HepG2 (cell line): ENCODE data around the gene FTSJ1. TPM values are rescaled to one million over a fixed set of nuclear protein-coding genes. Genes with fewer than 3 reads are reported as not detected.
A peak's percentile ranks its signal among the peaks of the same experiment; 100 is the strongest.

Source experiments
- ATAC-seq: fragments of 200-7000 bp; cut with Tn5 transposase; 3 replicates; pipeline ENCODE4 v1.9.1; 2020; ENCODE audit warnings: mild to moderate bottlenecking, moderate library complexity
- BruUV-seq: library from RNA; stranded (reverse); fragments of 400-500 nt; replicated peaks from 2 replicates; lab custom pipeline; 2021; lab: Mats Ljungman, UMichigan
- CTCF ChIA-PET: fragments of 300-600 bp; formaldehyde crosslinking; extraction: SDS; loops from one replicate; lab custom pipeline; 2021; ENCODE audit warnings: low total read pairs, inconsistent platforms, low intra/inter-chr PET ratio; lab: Yijun Ruan, JAX
- POLR2A ChIA-PET: fragments of 350-600 bp; sonication (Branson Sonifier 250); formaldehyde crosslinking; loops from one replicate; lab custom pipeline; 2020; ENCODE audit warnings: antibody characterized with exemption, inconsistent platforms; lab: Yijun Ruan, JAX
- DNase-seq: peaks from one replicate; pipeline ENCODE4 v3.0.0-alpha.2; 2015; ENCODE audit warnings: low spot score
- FAIRE-seq: peaks from 3 replicates; lab custom pipeline; 2011; peaks lifted over from hg19 to GRCh38; lab: Jason Lieb, UNC
- H2AFZ ChIP-seq: one replicate; pipeline ENCODE4 v1.6.1; 2011; ENCODE audit warnings: low read length, inconsistent platforms
- H3K27ac ChIP-seq: fragments of 300-600 bp; 3 replicates; pipeline ENCODE4 v1.8.0; 2011; ENCODE audit warnings: mixed run types, mild to moderate bottlenecking, mixed read lengths, low read length, inconsistent platforms; ENCODE audit not compliant: insufficient read depth; ENCODE audit errors: extremely low read length
- H3K27me3 ChIP-seq, 2 experiments: fragments of 200-600 bp in 1 of 2; 2 replicates in 1 of 2; 3 replicates in 1 of 2; pipeline versions ENCODE4 v1.6.0 to v1.8.0; 2011; ENCODE audit warnings: low read length in 2 of 2, mild to moderate bottlenecking in 2 of 2, moderate library complexity in 2 of 2, inconsistent platforms in 1 of 2; ENCODE audit not compliant: insufficient read depth in 2 of 2, control insufficient read depth in 1 of 2
- H3K36me3 ChIP-seq, 2 experiments: fragments of 200-600 bp in 1 of 2; replicated peaks in 1 of 2; 2 replicates in 1 of 2; 3 replicates in 1 of 2; pipeline versions ENCODE4 v1.5.1 to v1.8.0; 2011; ENCODE audit warnings: low read length in 2 of 2, inconsistent platforms in 1 of 2; ENCODE audit not compliant: insufficient read depth in 2 of 2, control insufficient read depth in 1 of 2
- H3K4me1 ChIP-seq: 2 replicates; pipeline ENCODE4 v1.5.1; 2012; ENCODE audit warnings: low read length, inconsistent platforms; ENCODE audit not compliant: insufficient read depth
- H3K4me2 ChIP-seq: 2 replicates; pipeline ENCODE4 v1.6.0; 2011; ENCODE audit warnings: low read depth, low read length, inconsistent platforms
- H3K4me3 ChIP-seq, 3 experiments: fragments of 200-600 bp in 1 of 3; sonication (generic), shearing (Covaris generic) in 1 of 3; replicated peaks in 1 of 3; 2 replicates each; pipeline ENCODE4 v1.5.1; 2011 to 2016; ENCODE audit warnings: low read length in 3 of 3, inconsistent platforms in 2 of 3, low read depth in 2 of 3, mild to moderate bottlenecking in 2 of 3, control low read depth in 1 of 3, mixed read lengths in 1 of 3; ENCODE audit not compliant: insufficient read depth in 1 of 3
- H3K79me2 ChIP-seq: one replicate; pipeline ENCODE4 v1.6.1; 2011; ENCODE audit warnings: low read length, inconsistent platforms; ENCODE audit not compliant: insufficient read depth
- H3K9ac ChIP-seq: 2 replicates; pipeline ENCODE4 v1.6.0; 2011; ENCODE audit warnings: mild to moderate bottlenecking, low read depth, low read length, inconsistent platforms; ENCODE audit not compliant: insufficient read depth
- H3K9me3 ChIP-seq: 2 replicates; pipeline ENCODE4 v1.5.1; 2012; ENCODE audit warnings: mild to moderate bottlenecking, low read length
- H4K20me1 ChIP-seq: 2 replicates; pipeline ENCODE4 v1.6.0; 2011; ENCODE audit warnings: inconsistent platforms, mild to moderate bottlenecking, low read length, moderate library complexity; ENCODE audit not compliant: insufficient read depth
- MAFF ChIP-seq: IDR thresholded peaks from 2 replicates; pipeline ENCODE4 v1.6.1; 2011; ENCODE audit warnings: low read depth, low read length, improper control_type of control experiment
- MYNN ChIP-seq: sonication (generic); formaldehyde crosslinking; IDR thresholded peaks from 2 replicates; pipeline ENCODE4 v1.4.0; 2020; ENCODE audit warnings: mild to moderate bottlenecking, low read depth, missing genetic modification reagents
- SALL1 ChIP-seq: sonication (generic); formaldehyde crosslinking; IDR thresholded peaks from 2 replicates; pipeline ENCODE4 v1.8.0; 2022; ENCODE audit warnings: mild to moderate bottlenecking, missing genetic modification reagents
- SOX6 ChIP-seq, 2 experiments: fragments of 450-650 bp in 1 of 2; sonication (generic) in 1 of 2; formaldehyde crosslinking in 1 of 2; IDR thresholded peaks; 2 replicates each; pipeline versions ENCODE4 v1.4.0 to v1.6.1; 2017 to 2020; ENCODE audit warnings: antibody characterized with exemption in 1 of 2, mild to moderate bottlenecking in 1 of 2, missing genetic modification reagents in 1 of 2
- XBP1 ChIP-seq: sonication (generic); formaldehyde crosslinking; IDR thresholded peaks from 2 replicates; pipeline ENCODE4 v1.5.0; 2020; ENCODE audit warnings: missing genetic modification reagents
- ZBTB38 ChIP-seq: sonication (generic); formaldehyde crosslinking; IDR thresholded peaks from 2 replicates; pipeline ENCODE4 v1.5.1; 2020; ENCODE audit warnings: mild to moderate bottlenecking, missing genetic modification reagents
- ZNF549 ChIP-seq: sonication (generic); formaldehyde crosslinking; IDR thresholded peaks from 2 replicates; pipeline ENCODE4 v1.5.0; 2020; ENCODE audit warnings: missing genetic modification reagents
- ZNF772 ChIP-seq: sonication (generic); formaldehyde crosslinking; IDR thresholded peaks from 2 replicates; pipeline ENCODE4 v1.5.0; 2020; ENCODE audit warnings: mild to moderate bottlenecking, missing genetic modification reagents
- WGBS: methylation state at CpG from one replicate; pipeline ENCODE4 v1.1.6; 2017; ENCODE audit warnings: low lambda C conversion rate; 5-methylcytosine and 5-hydroxymethylcytosine counted together
- in situ Hi-C: cut with HindIII; loops from 2 replicates; pipeline ENCODE4 v1.10.0; 2017; ENCODE audit warnings: low pct_unique_long_range_greater_than_20kb; ENCODE audit not compliant: extremely low pct_ligation_motif_present
- intact Hi-C: fragments of 100-400 bp; cut with micrococcal nuclease; formaldehyde crosslinking; loops from one replicate; pipeline ENCODE4 v1.10.0; 2022; ENCODE audit not compliant: unreplicated experiment
- polyA plus RNA-seq, 8 experiments: library from polyadenylated mRNA; depleted of rRNA in 3 of 8; stranded (reverse) in 7 of 8; unstranded in 1 of 8; fragments of >200 nt; fragmentation: Illumina TruSeq in 4 of 8; extraction: Trizol in 4 of 8; gene quantifications; 2 replicates each; pipeline versions ENCODE4 v1.2.1 to v1.2.3, GENCODE V29; 2011 to 2016; ENCODE audit warnings: low read depth in 4 of 8, missing spikeins in 1 of 8, mixed read lengths in 1 of 8; ENCODE audit not compliant: insufficient read depth in 1 of 8
- total RNA-seq, 5 experiments: library from RNA; depleted of rRNA; stranded (reverse); fragments of >200 nt; fragmentation: Illumina TruSeq; extraction: Trizol; gene quantifications; 2 replicates each; pipeline ENCODE4 v1.2.3, GENCODE V29; 2016; ENCODE audit warnings: low read depth in 1 of 5
- TF ChIP-seq, protein P1 (sequence below): sonication (generic); formaldehyde crosslinking; IDR thresholded peaks from 2 replicates; pipeline ENCODE4 v1.5.0; 2020; ENCODE audit warnings: mild to moderate bottlenecking, missing genetic modification reagents, moderate library complexity
- TF ChIP-seq, protein P2 (sequence below): sonication (generic); formaldehyde crosslinking; IDR thresholded peaks from 2 replicates; pipeline ENCODE4 v1.8.0; 2023; ENCODE audit warnings: mild to moderate bottlenecking, missing genetic modification reagents
- TF ChIP-seq, protein P3 (sequence below): sonication (generic); formaldehyde crosslinking; IDR thresholded peaks from 2 replicates; pipeline ENCODE4 v1.8.1; 2023; ENCODE audit warnings: mild to moderate bottlenecking, missing genetic modification reagents
- TF ChIP-seq, protein P4 (sequence below): IDR thresholded peaks from 2 replicates; pipeline ENCODE4 v1.6.1; 2012; ENCODE audit warnings: inconsistent platforms
- TF ChIP-seq, protein P5 (sequence below): sonication (generic); formaldehyde crosslinking; IDR thresholded peaks from 2 replicates; pipeline ENCODE4 v1.5.1; 2020; ENCODE audit warnings: mild to moderate bottlenecking, missing genetic modification reagents, moderate library complexity

FTSJ1 gene
- total and polyA plus RNA-seq, 2 of the 13 experiments (the other 11 are each of a cell fraction or from before 2014, with no cell fraction given), result 30.3 to 37.9 TPM

DNA sequence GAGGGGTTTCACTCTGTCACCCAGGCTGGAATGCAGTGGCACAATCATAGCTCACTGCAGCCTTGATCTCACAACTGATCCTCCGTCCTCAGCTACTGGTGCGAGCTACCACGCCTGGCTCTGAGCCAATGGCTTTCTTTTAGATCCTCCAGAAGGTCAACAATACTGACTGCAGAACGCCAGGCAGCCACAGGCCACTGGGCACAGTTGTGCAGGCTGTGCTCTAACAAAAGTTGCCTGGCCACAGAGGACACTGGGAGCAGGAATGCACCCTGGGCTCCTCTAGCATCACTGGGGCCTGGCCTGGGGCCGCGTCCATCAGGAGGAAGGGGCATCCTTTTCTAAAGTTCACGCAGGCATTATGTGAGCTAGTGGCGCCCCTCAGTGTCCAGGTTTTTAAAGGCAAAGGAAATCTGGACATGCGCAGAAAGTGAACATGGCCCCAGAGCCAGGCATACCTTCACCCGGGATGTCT lies 17.9 kb downstream of the FTSJ1 start:
- Histone ChIP-seq H3K4me2 (peak overlapping the region; percentile 60), H3K9ac (no peak overlapping the region), H3K9me3 (no peaks in the 10 kb centered on the region), H3K27ac (no peak overlapping the region), H3K4me3 (no peak overlapping the region), H2AFZ (no peak overlapping the region), H3K36me3 (no peaks in the 10 kb centered on the region), H3K27me3 (no peaks in the 10 kb centered on the region; a peak in 1 of 5 replicates), H3K79me2 (no peaks in the 10 kb centered on the region), H3K4me1 (peaks cover 26% of the 10 kb centered on the region), H4K20me1 (no peaks in the 10 kb centered on the region)
- in situ Hi-C loops, result loop anchor here (5.0 kb wide), 1 partner anchor 412 kb away; no protein-coding TSS in a partner anchor
- ChIA-PET POLR2A (interaction anchor here (1.0 to 2.9 kb wide), 3 partner anchors 24 to 411 kb away, joined by 3 to 16 read pairs (median 4); partner anchors contain the start of gene SLC38A5), CTCF (interaction anchor here (0.8 to 1.3 kb wide), 2 partner anchors 20 to 411 kb away, joined by 3 to 4 read pairs; no protein-coding TSS in a partner anchor)
- DNase-seq (peak; percentile 55), ATAC-seq (peak; percentile 79), FAIRE-seq (peak; percentile 87)
- WGBS, result 4% methylated on average over 4 of the region's 10 CpGs
- no TSS peak for BruUV-seq
- intact Hi-C loops, result loop anchor here (10.0 kb wide), 1 partner anchor 409 kb away; no protein-coding TSS in a partner anchor
- TF ChIP-seq, protein P1, sequence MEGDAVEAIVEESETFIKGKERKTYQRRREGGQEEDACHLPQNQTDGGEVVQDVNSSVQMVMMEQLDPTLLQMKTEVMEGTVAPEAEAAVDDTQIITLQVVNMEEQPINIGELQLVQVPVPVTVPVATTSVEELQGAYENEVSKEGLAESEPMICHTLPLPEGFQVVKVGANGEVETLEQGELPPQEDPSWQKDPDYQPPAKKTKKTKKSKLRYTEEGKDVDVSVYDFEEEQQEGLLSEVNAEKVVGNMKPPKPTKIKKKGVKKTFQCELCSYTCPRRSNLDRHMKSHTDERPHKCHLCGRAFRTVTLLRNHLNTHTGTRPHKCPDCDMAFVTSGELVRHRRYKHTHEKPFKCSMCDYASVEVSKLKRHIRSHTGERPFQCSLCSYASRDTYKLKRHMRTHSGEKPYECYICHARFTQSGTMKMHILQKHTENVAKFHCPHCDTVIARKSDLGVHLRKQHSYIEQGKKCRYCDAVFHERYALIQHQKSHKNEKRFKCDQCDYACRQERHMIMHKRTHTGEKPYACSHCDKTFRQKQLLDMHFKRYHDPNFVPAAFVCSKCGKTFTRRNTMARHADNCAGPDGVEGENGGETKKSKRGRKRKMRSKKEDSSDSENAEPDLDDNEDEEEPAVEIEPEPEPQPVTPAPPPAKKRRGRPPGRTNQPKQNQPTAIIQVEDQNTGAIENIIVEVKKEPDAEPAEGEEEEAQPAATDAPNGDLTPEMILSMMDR, result peak; percentile 83
- TF ChIP-seq ZNF772 (CRISPR knock-in tag) (no peak), MAFF (no peak), XBP1 (CRISPR knock-in tag) (no peak), SALL1 (CRISPR knock-in tag) (peak; percentile 34; the same call in 1 of the 2 replicates), ZBTB38 (CRISPR knock-in tag) (no peak), MYNN (CRISPR knock-in tag) (no peak), SOX6 (IDR thresholded peaks at IDR 0.05) (no peak), SOX6 (CRISPR knock-in tag; IDR thresholded peaks at IDR 0.05) (peak; percentile 12; the same call in 1 of the 2 replicates), ZNF549 (CRISPR knock-in tag) (no peak)
- TF ChIP-seq, protein P2, sequence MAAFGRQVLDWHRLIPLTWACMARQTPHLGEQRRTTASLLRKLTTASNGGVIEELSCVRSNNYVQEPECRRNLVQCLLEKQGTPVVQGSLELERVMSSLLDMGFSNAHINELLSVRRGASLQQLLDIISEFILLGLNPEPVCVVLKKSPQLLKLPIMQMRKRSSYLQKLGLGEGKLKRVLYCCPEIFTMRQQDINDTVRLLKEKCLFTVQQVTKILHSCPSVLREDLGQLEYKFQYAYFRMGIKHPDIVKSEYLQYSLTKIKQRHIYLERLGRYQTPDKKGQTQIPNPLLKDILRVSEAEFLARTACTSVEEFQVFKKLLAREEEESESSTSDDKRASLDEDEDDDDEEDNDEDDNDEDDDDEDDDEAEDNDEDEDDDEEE, result no peak
- TF ChIP-seq, protein P3, sequence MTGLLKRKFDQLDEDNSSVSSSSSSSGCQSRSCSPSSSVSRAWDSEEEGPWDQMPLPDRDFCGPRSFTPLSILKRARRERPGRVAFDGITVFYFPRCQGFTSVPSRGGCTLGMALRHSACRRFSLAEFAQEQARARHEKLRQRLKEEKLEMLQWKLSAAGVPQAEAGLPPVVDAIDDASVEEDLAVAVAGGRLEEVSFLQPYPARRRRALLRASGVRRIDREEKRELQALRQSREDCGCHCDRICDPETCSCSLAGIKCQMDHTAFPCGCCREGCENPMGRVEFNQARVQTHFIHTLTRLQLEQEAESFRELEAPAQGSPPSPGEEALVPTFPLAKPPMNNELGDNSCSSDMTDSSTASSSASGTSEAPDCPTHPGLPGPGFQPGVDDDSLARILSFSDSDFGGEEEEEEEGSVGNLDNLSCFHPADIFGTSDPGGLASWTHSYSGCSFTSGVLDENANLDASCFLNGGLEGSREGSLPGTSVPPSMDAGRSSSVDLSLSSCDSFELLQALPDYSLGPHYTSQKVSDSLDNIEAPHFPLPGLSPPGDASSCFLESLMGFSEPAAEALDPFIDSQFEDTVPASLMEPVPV (CRISPR knock-in tag), result no peak
- TF ChIP-seq, protein P4, sequence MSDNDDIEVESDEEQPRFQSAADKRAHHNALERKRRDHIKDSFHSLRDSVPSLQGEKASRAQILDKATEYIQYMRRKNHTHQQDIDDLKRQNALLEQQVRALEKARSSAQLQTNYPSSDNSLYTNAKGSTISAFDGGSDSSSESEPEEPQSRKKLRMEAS, result 0 out of 2 replicates have a peak, but pooled peaks have one; percentile 17
- TF ChIP-seq, protein P5, sequence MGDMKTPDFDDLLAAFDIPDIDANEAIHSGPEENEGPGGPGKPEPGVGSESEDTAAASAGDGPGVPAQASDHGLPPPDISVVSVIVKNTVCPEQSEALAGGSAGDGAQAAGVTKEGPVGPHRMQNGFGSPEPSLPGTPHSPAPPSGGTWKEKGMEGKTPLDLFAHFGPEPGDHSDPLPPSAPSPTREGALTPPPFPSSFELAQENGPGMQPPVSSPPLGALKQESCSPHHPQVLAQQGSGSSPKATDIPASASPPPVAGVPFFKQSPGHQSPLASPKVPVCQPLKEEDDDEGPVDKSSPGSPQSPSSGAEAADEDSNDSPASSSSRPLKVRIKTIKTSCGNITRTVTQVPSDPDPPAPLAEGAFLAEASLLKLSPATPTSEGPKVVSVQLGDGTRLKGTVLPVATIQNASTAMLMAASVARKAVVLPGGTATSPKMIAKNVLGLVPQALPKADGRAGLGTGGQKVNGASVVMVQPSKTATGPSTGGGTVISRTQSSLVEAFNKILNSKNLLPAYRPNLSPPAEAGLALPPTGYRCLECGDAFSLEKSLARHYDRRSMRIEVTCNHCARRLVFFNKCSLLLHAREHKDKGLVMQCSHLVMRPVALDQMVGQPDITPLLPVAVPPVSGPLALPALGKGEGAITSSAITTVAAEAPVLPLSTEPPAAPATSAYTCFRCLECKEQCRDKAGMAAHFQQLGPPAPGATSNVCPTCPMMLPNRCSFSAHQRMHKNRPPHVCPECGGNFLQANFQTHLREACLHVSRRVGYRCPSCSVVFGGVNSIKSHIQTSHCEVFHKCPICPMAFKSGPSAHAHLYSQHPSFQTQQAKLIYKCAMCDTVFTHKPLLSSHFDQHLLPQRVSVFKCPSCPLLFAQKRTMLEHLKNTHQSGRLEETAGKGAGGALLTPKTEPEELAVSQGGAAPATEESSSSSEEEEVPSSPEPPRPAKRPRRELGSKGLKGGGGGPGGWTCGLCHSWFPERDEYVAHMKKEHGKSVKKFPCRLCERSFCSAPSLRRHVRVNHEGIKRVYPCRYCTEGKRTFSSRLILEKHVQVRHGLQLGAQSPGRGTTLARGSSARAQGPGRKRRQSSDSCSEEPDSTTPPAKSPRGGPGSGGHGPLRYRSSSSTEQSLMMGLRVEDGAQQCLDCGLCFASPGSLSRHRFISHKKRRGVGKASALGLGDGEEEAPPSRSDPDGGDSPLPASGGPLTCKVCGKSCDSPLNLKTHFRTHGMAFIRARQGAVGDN (CRISPR knock-in tag), result peak; percentile 31
